ENCODE measurements around the gene LPAR1.

- TF ChIP-seq EP300 (IDR thresholded peaks at IDR 0.05; ENCODE audit: borderline replicate concordance in 1 of 2, low read depth in 2 of 2, low read length in 2 of 2), result no peak
- TF ChIP-seq EZH2 (IDR thresholded peaks at IDR 0.05; ENCODE audit: low read depth, low read length, severe bottlenecking), result no peak
- TF ChIP-seq, protein P1, sequence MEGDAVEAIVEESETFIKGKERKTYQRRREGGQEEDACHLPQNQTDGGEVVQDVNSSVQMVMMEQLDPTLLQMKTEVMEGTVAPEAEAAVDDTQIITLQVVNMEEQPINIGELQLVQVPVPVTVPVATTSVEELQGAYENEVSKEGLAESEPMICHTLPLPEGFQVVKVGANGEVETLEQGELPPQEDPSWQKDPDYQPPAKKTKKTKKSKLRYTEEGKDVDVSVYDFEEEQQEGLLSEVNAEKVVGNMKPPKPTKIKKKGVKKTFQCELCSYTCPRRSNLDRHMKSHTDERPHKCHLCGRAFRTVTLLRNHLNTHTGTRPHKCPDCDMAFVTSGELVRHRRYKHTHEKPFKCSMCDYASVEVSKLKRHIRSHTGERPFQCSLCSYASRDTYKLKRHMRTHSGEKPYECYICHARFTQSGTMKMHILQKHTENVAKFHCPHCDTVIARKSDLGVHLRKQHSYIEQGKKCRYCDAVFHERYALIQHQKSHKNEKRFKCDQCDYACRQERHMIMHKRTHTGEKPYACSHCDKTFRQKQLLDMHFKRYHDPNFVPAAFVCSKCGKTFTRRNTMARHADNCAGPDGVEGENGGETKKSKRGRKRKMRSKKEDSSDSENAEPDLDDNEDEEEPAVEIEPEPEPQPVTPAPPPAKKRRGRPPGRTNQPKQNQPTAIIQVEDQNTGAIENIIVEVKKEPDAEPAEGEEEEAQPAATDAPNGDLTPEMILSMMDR (IDR thresholded peaks at IDR 0.05; ENCODE audit: control extremely low read depth in 1 of 3, insufficient read depth in 1 of 3, low read depth in 1 of 3, low read length in 3 of 3), result no peak
- TF ChIP-seq POLR2A (IDR thresholded peaks at IDR 0.05; ENCODE audit: control extremely low read depth in 1 of 2, low read depth in 2 of 2, low read length in 2 of 2), result no peak
- TF ChIP-seq POLR2AphosphoS5 (IDR thresholded peaks at IDR 0.05; ENCODE audit: low read depth, low read length), result no peak
- no peak for TF ChIP-seq CEBPB (IDR thresholded peaks at IDR 0.05; ENCODE audit: low read depth, low read length)
- no peak for TF ChIP-seq MAFK (IDR thresholded peaks at IDR 0.05; ENCODE audit: low read depth, low read length)
- TF ChIP-seq ZNF274 (IDR thresholded peaks at IDR 0.05; ENCODE audit: borderline replicate concordance, extremely low read depth, low read length), result no peak
- TF ChIP-seq BACH1 (IDR thresholded peaks at IDR 0.05; ENCODE audit: low read length), result no peak
- TF ChIP-seq SIRT6 (IDR thresholded peaks at IDR 0.05; ENCODE audit: low read length), result no peak
- TF ChIP-seq EGR1 (IDR thresholded peaks at IDR 0.05; ENCODE audit: borderline replicate concordance, low read depth, low read length), result no peak
- TF ChIP-seq, protein P2, sequence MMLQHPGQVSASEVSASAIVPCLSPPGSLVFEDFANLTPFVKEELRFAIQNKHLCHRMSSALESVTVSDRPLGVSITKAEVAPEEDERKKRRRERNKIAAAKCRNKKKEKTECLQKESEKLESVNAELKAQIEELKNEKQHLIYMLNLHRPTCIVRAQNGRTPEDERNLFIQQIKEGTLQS (IDR thresholded peaks at IDR 0.05; ENCODE audit: insufficient read depth, low read depth, low read length), result no peak
Measured at GRCh38 chr9:111040494-111040893, 2.2 kb upstream of the LPAR1 start.
